LNCaP clone FGC (cell line): ENCODE measurements around the gene RPRD1A.

Source experiments
- DNase-seq: peaks from one replicate; pipeline ENCODE4 v3.0.0-alpha.2; 2011; ENCODE audit warnings: low read depth
- H3K4me3 ChIP-seq: 2 replicates; pipeline ENCODE4 v1.5.1; 2011; ENCODE audit warnings: mild to moderate bottlenecking, low read depth, low read length, control low read depth
- TF ChIP-seq, protein P1 (sequence below): IDR thresholded peaks from 2 replicates; pipeline ENCODE4 v1.5.1; 2012; ENCODE audit warnings: mild to moderate bottlenecking; ENCODE audit not compliant: control insufficient read depth, insufficient read depth; ENCODE audit errors: extremely low read depth

RPRD1A gene

DNA sequence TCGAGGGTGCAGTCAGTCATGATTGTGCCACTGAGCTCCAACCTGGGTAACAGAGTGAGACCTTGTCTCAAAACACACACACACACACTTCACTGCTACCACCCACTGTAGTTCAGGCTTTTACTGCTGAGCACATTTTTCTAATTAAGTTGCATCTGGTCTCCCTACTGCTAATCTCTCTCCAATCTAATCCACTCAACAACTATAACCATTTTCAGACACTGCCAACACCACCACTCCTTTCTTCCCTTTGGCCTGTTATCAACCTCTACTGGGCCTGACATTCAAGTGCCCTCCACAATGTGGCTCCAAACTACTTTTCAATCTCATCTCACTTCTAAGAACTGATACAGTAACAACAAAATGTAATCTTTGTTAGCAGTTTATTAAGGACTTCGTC lies 50.1 kb downstream of the RPRD1A start:
- H3K4me3 ChIP-seq = no peak overlapping the region
- TF ChIP-seq, protein P1, sequence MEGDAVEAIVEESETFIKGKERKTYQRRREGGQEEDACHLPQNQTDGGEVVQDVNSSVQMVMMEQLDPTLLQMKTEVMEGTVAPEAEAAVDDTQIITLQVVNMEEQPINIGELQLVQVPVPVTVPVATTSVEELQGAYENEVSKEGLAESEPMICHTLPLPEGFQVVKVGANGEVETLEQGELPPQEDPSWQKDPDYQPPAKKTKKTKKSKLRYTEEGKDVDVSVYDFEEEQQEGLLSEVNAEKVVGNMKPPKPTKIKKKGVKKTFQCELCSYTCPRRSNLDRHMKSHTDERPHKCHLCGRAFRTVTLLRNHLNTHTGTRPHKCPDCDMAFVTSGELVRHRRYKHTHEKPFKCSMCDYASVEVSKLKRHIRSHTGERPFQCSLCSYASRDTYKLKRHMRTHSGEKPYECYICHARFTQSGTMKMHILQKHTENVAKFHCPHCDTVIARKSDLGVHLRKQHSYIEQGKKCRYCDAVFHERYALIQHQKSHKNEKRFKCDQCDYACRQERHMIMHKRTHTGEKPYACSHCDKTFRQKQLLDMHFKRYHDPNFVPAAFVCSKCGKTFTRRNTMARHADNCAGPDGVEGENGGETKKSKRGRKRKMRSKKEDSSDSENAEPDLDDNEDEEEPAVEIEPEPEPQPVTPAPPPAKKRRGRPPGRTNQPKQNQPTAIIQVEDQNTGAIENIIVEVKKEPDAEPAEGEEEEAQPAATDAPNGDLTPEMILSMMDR = 0 out of 2 replicates have a peak, but pooled peaks have one; percentile 7
- no peak for DNase-seq

DNA sequence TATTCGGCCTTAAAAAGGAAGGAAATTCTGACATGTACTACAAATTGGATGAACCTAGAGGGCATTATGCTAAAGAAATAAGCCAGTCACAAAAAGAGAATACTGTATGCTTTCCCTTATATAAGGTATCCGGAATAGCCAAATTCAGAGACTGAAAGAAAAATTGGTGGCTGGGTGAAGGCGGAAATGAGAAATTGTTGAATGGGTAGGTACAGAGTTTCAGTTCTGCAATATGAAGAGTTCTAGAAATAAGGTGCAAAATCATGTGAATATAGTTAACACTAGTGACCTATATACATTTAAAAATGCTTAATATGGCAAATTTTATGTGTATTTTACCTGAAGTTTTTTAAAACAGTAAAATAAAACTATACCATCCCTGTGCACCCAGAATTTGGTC lies 51.7 kb downstream of the RPRD1A start:
- H3K4me3 ChIP-seq = no peak overlapping the region
- TF ChIP-seq, protein P1 = no peak
- DNase-seq = no peak

- TF ChIP-seq, protein P1 = no peak
- no peak for DNase-seq
Measured at GRCh38 chr18:36012891-36013290, 54.5 kb downstream of the RPRD1A start.

DNA sequence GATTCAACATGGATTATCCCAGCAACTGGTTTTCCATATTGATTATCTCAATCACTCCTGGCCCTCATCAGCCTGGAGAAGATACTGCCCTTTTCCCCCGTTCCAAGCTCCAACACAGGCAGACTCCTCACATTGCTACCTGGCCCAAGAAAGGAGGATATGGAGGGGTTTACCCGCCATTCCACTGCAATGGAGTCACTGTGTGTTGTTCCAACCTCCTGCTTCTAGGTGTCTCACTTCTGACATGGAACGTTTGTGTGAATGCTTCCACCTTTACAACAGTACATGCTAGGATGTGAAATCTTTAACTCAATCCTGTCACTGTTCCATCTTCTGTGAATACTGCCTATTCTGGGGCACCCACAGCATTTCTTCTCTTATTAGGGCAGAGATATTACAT lies 58.1 kb downstream of the RPRD1A start:
- DNase-seq = no peak
- TF ChIP-seq, protein P1 = no peak

More at GRCh38 chr18:36012891-36013290, 54.5 kb downstream of the RPRD1A start:
- H3K4me3 ChIP-seq = no peak overlapping the region

GRCh38 chr18:36006997-36007396 lies 60.4 kb downstream of the RPRD1A start:
- DNase-seq = no peak
- TF ChIP-seq, protein P1 = no peak
- no peak overlapping the region for H3K4me3 ChIP-seq

More for the DNA sequence above, 58.1 kb downstream of the RPRD1A start:
- H3K4me3 ChIP-seq = no peak overlapping the region

GRCh38 chr18:35999925-36000324 lies 67.4 kb downstream of the RPRD1A start:
- no peak overlapping the region for H3K4me3 ChIP-seq
- no peak for DNase-seq
- TF ChIP-seq, protein P1 = no peak

GRCh38 chr18:35998967-35999366 lies 68.4 kb downstream of the RPRD1A start:
- no peak for DNase-seq
- H3K4me3 ChIP-seq = no peak overlapping the region
- TF ChIP-seq, protein P1 = peak; percentile 14; the same call in 1 of the 2 replicates
